Stimulated activated CD8-positive, alpha-beta memory T cell treated with anti-CD3 and anti-CD28 coated beads, Interleukin-12 subunit alpha, Interleukin-12 subunit beta, amount 100 ng/mL, for 1 hour (primary cell): ENCODE data around the gene MISP3.

Experiments used
- DNase-seq: peaks from one replicate; pipeline ENCODE4 v3.0.0-alpha.2; 2020; ENCODE audit warnings: low read depth

The MISP3 gene

DNA sequence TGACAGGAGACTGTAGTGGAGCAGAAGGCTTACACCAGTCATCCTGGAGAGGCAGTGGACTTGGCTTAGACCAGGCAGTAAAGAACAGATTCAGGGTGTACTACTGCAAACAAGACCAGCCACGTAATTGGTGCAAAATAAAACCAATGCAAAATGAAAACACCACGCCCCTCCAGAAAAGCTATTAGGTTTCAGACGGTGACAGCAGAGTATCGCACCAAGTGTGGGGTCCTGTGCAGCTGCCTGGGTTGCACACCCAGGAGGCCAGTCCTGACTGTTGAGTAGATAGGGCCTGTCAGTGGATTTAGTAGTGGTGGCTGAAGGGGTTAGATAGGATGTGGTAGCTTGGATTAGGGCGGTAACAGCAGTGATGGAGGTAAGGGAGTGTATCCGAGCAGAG, 50.3 kb downstream of the MISP3 start:
- DNase-seq = no peak
